LNCaP clone FGC (cell line): ENCODE data around the gene ISM2.

Experiments
- DNase-seq: peaks from one replicate; pipeline ENCODE4 v3.0.0-alpha.2; 2011; ENCODE audit warnings: low read depth
- H3K4me3 ChIP-seq: 2 replicates; pipeline ENCODE4 v1.5.1; 2011; ENCODE audit warnings: mild to moderate bottlenecking, low read depth, low read length, control low read depth
- TF ChIP-seq, protein P1 (sequence below): IDR thresholded peaks from 2 replicates; pipeline ENCODE4 v1.5.1; 2012; ENCODE audit warnings: mild to moderate bottlenecking; ENCODE audit not compliant: control insufficient read depth, insufficient read depth; ENCODE audit errors: extremely low read depth

The ISM2 gene

DNA sequence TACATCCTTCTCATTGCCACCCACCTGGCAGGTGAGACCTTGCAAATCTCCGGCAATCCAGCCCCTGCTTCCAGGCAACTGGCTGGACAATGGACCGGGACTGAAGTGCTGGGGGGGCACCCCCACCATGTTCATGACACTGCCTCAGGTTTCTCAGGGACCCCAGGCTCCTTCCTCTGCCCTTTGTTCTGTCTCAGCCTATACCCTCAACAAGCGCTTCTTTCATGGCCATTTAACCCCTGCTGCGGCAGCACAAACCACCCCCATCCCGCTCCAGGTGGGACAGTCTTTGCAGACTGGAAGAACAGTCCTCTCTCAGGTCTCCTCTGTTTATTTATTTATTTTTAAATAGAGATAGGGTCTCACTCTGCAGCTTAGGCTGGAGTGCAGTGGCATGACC is 7.6 kb downstream of the ISM2 start:
- TF ChIP-seq, protein P1, sequence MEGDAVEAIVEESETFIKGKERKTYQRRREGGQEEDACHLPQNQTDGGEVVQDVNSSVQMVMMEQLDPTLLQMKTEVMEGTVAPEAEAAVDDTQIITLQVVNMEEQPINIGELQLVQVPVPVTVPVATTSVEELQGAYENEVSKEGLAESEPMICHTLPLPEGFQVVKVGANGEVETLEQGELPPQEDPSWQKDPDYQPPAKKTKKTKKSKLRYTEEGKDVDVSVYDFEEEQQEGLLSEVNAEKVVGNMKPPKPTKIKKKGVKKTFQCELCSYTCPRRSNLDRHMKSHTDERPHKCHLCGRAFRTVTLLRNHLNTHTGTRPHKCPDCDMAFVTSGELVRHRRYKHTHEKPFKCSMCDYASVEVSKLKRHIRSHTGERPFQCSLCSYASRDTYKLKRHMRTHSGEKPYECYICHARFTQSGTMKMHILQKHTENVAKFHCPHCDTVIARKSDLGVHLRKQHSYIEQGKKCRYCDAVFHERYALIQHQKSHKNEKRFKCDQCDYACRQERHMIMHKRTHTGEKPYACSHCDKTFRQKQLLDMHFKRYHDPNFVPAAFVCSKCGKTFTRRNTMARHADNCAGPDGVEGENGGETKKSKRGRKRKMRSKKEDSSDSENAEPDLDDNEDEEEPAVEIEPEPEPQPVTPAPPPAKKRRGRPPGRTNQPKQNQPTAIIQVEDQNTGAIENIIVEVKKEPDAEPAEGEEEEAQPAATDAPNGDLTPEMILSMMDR = no peak
- DNase-seq = no peak
- no peak overlapping the region for H3K4me3 ChIP-seq

DNA sequence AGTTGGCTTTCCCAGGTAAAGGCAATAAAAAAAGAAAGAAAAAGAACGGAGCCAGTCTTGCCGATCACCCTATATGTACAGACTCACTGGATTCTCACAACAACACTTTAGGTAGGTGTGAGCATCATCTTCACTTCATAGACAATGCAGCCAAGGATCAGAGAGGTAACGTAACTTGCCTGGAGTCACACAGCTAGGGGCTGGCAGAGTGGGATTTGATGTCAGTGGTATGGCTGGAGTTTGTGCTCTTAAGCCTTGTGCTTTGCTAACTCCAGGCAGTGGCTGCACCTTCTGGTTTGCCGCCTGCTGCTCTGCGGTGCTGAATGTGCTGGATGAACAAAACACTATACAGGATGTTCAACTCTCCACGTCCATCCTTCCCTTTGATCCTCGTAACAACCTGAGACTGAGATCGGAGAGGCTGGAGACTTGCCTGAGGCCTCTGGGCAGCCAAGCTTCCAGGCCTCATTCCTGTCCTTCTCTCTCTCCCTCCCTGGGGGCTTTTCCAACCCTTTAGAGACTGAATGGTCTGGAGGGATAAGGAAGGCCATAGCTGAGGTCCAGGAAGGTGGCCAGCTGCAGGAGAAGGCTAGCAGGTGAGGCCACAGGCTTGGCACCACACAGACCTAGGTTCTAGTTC is 8.1 kb downstream of the ISM2 start:
- H3K4me3 ChIP-seq = no peak overlapping the region
- TF ChIP-seq, protein P1 = no peak
- no peak for DNase-seq

DNA sequence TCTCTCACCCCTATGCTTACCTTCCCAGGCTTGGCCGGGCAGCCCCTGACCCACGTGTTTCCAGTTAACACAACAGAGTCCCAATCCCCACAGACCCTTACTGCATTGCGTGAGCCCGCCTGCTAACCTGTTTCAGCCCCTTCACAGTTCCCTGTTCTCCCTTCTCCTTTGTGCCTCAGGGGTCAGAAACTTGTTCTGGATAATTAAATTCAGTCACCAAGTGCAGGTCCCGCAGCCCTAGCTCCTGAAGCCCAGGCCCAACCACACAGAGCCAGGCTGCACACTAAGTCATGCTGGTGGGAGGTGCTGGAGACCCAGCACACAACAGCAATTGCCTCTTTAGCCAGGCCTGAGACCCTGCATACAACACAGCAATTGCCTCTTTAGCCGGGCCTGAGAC is 9.6 kb downstream of the ISM2 start:
- DNase-seq = no peak
- TF ChIP-seq, protein P1 = no peak

DNA sequence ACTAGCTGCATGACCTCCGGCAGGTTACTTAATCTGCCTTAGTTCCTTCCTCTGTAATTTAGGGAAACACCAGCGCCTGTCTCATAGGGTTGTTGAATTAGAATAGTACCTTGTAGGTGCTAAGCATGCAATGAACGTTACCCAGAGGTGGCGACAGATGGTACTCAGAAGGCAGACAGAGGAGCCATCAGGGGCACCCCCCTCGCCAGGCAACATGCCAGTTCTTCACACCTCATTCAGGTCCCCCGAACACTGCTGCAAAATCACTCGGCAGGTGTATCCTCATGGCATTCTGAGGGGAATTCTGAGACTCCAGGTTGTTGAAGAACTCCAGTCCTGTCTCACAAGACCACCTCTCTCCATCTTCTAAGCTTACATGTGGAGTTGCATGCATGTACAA is 10.1 kb downstream of the ISM2 start:
- no peak for DNase-seq
- TF ChIP-seq, protein P1 = no peak
- H3K4me3 ChIP-seq = no peak overlapping the region

More for the DNA sequence above, 9.6 kb downstream of the ISM2 start:
- no peak overlapping the region for H3K4me3 ChIP-seq

DNA sequence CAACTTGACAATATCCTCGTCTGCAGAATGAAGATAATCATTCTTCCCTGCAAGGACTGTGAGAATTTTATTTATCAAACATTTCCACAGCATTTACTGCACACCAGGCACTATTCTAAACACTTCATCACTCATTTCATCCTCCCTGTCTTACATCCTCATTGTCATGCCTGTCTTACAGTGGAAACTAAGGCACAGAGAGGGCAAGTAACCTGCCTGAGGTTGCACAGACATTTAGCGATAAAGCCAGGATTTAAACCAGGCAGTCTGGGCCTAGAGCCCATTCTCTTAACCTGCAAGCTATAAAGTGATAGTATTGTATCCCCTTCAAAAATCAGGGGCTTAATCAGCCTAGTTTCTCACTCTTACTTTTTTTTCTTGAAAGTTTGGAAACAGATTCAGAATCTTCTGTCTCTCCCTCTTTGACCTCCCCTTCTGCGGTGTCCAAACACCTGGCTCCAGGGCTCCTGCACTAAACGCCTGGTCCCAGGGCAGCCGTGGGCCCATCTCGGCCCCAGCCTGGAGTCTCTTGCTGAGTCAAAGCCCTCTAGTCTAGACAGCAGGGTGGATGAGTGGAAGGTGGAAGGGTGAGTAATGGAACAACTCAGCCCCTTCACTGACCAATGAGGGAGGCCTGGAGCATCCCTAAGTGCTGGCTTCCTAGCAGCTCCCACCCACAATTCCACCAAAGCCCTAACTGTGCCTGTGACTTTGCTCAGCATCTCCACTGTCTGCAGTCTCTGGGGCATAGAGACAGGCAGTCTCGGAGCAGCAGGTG is 12.5 kb downstream of the ISM2 start:
- TF ChIP-seq, protein P1 = no peak
- no peak for DNase-seq
- H3K4me3 ChIP-seq = no peak overlapping the region

DNA sequence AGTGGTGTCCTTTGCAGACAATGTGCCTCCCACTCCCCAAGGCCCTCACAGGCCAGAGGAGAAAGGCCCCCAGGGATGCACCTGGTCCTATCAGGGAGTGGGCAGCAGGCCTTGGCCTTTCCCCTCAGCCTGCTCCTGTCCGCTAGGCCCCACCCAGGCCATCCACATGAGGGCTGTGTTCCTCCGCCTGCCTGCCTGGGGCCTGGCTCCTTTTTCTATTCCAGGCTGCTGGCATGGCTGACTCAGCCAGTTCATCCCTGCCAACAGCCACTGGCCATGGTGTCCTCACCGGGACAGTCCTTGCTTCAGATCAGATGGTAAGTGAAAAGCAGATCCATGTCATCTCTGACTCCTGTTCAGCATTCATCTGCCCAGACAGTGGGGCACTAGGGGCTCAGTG is 13.4 kb downstream of the ISM2 start:
- H3K4me3 ChIP-seq = no peak overlapping the region
- TF ChIP-seq, protein P1 = no peak
- DNase-seq = no peak
